K562 (cell line): Measurements from ENCODE around the gene LCLAT1.

ENCODE experiments used
- CEBPB ChIP-seq: fragments of 450-650 bp; IDR thresholded peaks from 2 replicates; pipeline ENCODE4 v1.6.1; 2016; ENCODE audit warnings: missing genetic modification characterization, missing compliant biosample characterization
- JUND ChIP-seq, 2 experiments: IDR thresholded peaks; 2 replicates in 1 of 2; 3 replicates in 1 of 2; pipeline ENCODE4 v1.6.1; 2011; ENCODE audit warnings: borderline replicate concordance in 2 of 2, low read depth in 2 of 2, low read length in 2 of 2, improper control_type of control experiment in 1 of 2, missing biosample characterization in 1 of 2, missing genetic modification characterization in 1 of 2, missing genetic modification reagents in 1 of 2
- MEF2A ChIP-seq: IDR thresholded peaks from 2 replicates; pipeline ENCODE4 v1.6.1; 2011; ENCODE audit warnings: low read depth, mild to moderate bottlenecking, low read length, moderate library complexity; ENCODE audit not compliant: control insufficient read depth
- NCOA6 ChIP-seq: fragments of 450-650 bp; IDR thresholded peaks from 2 replicates; pipeline ENCODE4 v1.6.1; 2017; ENCODE audit warnings: mild to moderate bottlenecking
- TSC22D4 ChIP-seq: fragments of 450-650 bp; IDR thresholded peaks from 2 replicates; pipeline ENCODE4 v1.6.1; 2016; ENCODE audit warnings: missing genetic modification characterization, missing biosample characterization, control low read depth
- ZFX ChIP-seq: sonication (generic); formaldehyde crosslinking; IDR thresholded peaks from 2 replicates; pipeline ENCODE4 v1.8.0; 2022; ENCODE audit warnings: mild to moderate bottlenecking, missing genetic modification reagents, moderate library complexity

DNA sequence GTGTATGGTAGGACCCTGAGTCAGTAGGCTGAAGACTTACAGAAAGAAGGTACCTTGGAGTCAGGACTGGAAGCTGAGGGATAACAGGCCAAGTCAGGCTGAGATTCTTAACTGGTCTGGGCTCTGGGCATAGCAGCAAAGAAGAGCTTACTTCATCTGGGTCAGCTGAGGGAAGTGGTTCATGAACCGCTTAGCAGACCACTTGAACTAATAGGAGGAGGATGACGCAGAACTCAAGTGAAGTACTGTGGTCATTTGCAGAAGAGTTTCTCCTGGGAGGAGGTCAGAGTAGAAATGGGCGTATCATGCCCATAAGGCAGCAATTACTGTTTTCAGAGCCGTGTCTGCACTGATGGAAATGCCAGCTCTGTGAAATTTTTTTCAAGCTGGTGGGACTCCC is 164.5 kb downstream of the LCLAT1 start:
- TF ChIP-seq TSC22D4 (tag) (no peak), NCOA6 (no peak), ZFX (CRISPR knock-in tag) (no peak), JUND (IDR thresholded peaks at IDR 0.05; ENCODE audit: borderline replicate concordance, low read depth, low read length) (no peak), JUND (tag; IDR thresholded peaks at IDR 0.05; ENCODE audit: borderline replicate concordance, low read depth, low read length) (no peak), MEF2A (no peak), CEBPB (no peak)
